Natural killer cell treated with Interleukin-12 subunit alpha and Interleukin-12 subunit beta and Interleukin-15 and Interleukin-18, amount 100 ng/mL, for 72 hours (primary cell): ENCODE measurements around the gene TSHZ2. TPM values are rescaled to one million over a fixed set of nuclear protein-coding genes. Genes with fewer than 3 reads are reported as not detected.

Experiments
- ATAC-seq, 2 donors: fragments of 150-1000 bp; cut with Tn5 transposase in 1 of 2; sonication (Bioruptor Pico), chemical (Tn5 transposase) in 1 of 2; 2 replicates each; pipeline ENCODE4 v1.10.0; 2021
- DNase-seq: peaks from one replicate; pipeline ENCODE4 v3.0.0; 2022; ENCODE audit warnings: low spot score
- H3K27ac Mint-ChIP-seq, 2 donors: 1 replicate in 1 of 2; 2 replicates in 1 of 2; pipeline ENCODE4 v1.8.0; 2022; ENCODE audit warnings: mixed read lengths in 2 of 2, mild to moderate bottlenecking in 1 of 2, moderate library complexity in 1 of 2
- H3K27me3 Mint-ChIP-seq, 2 donors: 1 replicate in 1 of 2; 2 replicates in 1 of 2; pipeline ENCODE4 v1.8.0; 2022; ENCODE audit warnings: mixed read lengths in 2 of 2
- H3K36me3 Mint-ChIP-seq: one replicate; pipeline ENCODE4 v1.8.0; 2022; ENCODE audit warnings: mixed read lengths
- H3K4me1 Mint-ChIP-seq, 2 donors: 1 replicate in 1 of 2; 2 replicates in 1 of 2; pipeline ENCODE4 v1.8.0; 2022; ENCODE audit warnings: low read depth in 2 of 2, mixed read lengths in 2 of 2, mild to moderate bottlenecking in 1 of 2
- H3K4me3 Mint-ChIP-seq: one replicate; pipeline ENCODE4 v1.8.0; 2022; ENCODE audit warnings: mixed read lengths
- H3K9me3 Mint-ChIP-seq: 2 replicates; pipeline ENCODE4 v1.8.0; 2022; ENCODE audit warnings: mixed read lengths
- total RNA-seq, 2 donors: library from RNA; stranded (reverse); gene quantifications; one replicate each; pipeline ENCODE4 v1.2.3, GENCODE V29; 2022

TSHZ2 gene
- total RNA-seq, 2 donors from 2014 or later, result 0.05 to 1.1 TPM

DNA sequence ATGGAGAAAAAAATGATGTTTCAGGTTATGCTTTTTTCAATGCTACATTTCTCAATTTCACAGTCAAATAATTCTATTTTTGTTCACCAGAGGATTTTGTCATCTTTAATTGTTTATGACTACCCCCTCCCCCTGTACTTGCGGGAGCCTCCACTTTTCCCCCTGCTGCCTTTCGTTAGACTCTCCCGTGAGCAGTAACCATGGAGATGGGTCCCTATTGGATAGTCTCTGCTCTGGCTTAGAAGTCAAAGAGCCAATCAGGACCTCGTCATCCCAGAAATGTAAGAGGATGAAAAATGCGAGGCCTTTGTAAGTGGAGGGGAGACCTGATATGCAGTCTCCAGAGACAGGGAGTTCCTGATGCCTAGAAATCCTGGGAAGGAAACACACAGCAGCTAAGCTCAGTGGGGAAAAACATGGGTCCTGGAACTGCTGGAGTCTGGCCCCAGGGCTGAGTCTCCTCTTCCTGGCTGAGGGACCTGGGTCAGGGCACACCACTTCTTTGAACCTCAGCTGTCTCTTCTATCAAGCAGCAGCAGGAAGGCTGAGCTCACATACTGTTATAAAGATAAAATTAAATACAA is 298.7 kb downstream of the TSHZ2 start:
- Mint-ChIP-seq H3K4me1 (no peaks in the 10 kb centered on the region), H3K4me3 (no peak overlapping the region), H3K27ac (no peak overlapping the region), H3K9me3 (no peaks in the 10 kb centered on the region), H3K27me3 (peaks cover 27 to 40% of the 10 kb centered on the region in 2 donors), H3K36me3 (no peaks in the 10 kb centered on the region)
- DNase-seq (no peak), ATAC-seq (no peak)

DNA sequence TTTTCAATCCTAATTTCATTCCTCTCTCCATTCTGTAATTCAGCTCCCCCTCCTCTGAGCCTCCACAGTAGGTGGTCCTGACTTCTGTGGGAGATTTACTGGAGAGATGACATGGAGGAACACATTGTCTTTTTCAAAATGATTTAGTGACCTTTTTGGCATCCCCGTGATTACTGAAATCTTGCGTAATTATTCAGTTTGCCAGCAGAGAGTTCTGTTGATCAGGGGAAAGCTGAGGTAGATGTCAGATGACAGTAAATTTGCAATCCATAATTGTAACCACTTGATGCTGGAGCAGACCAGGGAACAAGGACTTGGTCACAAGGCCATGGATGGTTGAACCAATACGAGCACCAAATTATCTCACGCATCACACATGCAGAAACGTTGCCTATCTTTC is 302.2 kb downstream of the TSHZ2 start:
- Mint-ChIP-seq H3K27me3 (peaks cover 22 to 42% of the 10 kb centered on the region in 2 donors), H3K36me3 (no peaks in the 10 kb centered on the region), H3K4me3 (no peak overlapping the region), H3K27ac (no peak overlapping the region), H3K9me3 (no peaks in the 10 kb centered on the region), H3K4me1 (no peaks in the 10 kb centered on the region)
- ATAC-seq, result no peak
- DNase-seq, result no peak

DNA sequence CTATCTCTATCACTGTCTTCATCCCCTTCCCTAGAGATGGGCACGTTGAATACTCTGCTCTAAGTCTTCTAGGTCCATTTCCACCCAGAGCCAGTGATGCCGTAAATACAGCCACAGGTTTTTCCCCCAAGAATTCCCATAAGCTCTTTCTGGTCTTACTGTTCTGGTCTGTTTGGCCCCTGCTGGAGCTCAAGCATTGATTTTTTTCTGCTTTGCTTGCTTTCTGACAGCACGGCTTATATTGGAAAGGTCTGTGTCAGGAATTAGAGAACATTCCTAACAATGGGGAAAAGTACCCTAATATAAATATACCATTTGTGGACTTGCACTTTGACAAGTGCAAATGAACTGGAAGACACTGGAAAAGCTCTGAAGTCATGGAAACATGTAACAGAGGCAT is 302.6 kb downstream of the TSHZ2 start:
- Mint-ChIP-seq H3K4me3 (no peak overlapping the region), H3K27ac (no peak overlapping the region), H3K4me1 (no peaks in the 10 kb centered on the region), H3K36me3 (no peaks in the 10 kb centered on the region), H3K9me3 (no peaks in the 10 kb centered on the region), H3K27me3 (peaks cover 21 to 42% of the 10 kb centered on the region in 2 donors)
- no peak for ATAC-seq
- DNase-seq, result no peak

DNA sequence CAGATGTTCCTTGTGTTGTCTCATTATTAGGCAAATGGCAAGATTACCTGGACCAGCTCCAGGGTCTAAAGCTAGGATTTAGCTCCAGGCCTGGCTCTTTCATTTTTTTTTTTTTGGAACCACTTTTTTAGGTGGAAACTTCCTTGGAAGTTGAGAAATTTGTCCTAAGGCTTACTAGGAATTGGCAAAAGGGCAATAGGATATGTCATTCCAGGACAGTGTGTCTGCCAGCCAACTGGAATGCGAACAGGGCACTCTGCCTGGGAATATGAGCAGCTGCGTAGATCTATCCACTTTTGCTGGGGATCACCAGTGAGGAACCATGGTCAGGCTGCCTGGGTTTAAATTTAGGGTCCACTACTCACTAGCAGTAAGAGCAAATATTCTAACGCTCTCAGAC is 304.0 kb downstream of the TSHZ2 start:
- ATAC-seq (no peak), DNase-seq (no peak)
- Mint-ChIP-seq H3K36me3 (no peaks in the 10 kb centered on the region), H3K4me3 (no peak overlapping the region), H3K27me3 (peaks cover 21 to 38% of the 10 kb centered on the region in 2 donors), H3K27ac (no peak overlapping the region), H3K9me3 (no peaks in the 10 kb centered on the region), H3K4me1 (no peaks in the 10 kb centered on the region)

DNA sequence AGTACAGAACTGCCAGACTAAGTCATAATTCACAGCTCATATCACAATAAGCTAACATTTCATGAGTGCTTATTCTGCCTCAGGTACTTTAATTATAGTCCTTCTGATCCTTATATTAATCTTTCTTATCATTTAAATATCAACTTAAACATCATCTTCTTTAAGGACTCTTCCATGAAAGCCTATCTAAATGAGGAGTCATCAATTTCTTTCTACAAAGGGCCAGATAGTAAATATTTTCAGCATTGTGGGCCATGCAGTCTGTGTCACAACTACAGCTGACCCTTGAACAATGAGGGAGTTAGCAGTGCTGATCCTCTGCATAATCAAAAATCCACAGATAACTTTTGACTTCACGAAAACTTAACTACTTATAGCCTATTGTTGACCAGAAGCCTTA is 306.4 kb downstream of the TSHZ2 start:
- no peak overlapping the region for H3K27ac Mint-ChIP-seq
- DNase-seq (no peak), ATAC-seq (no peak)
- peaks cover 11 to 29% of the 10 kb centered on the region in 2 donors for H3K27me3 Mint-ChIP-seq
- no peaks in the 10 kb centered on the region for H3K9me3 Mint-ChIP-seq
- no peak overlapping the region for H3K4me3 Mint-ChIP-seq
- H3K36me3 Mint-ChIP-seq, result no peaks in the 10 kb centered on the region
- no peaks in the 10 kb centered on the region for H3K4me1 Mint-ChIP-seq

DNA sequence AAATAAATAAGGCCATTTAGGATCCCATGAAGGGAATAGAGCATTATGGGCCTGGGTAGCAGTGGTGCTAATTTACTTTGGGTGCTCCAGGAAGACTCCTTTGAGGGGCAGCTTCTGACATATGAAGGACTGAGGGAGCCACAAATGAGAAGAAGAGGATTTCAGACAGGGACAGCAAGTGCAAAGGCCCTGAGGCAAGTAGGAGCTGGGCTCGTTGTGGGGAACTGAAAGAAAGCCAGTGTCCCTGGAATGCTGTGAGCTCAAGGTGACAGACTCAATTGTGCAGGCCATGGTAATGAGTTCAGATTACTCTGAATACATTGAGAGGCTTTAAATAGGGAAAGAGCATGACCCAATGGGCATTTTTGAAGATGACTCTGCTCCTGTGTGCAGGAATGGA is 307.6 kb downstream of the TSHZ2 start:
- DNase-seq (no peak), ATAC-seq (no peak)
- Mint-ChIP-seq H3K9me3 (no peaks in the 10 kb centered on the region), H3K4me3 (no peak overlapping the region), H3K36me3 (no peaks in the 10 kb centered on the region), H3K27ac (no peak overlapping the region), H3K27me3 (peaks cover 11 to 24% of the 10 kb centered on the region in 2 donors), H3K4me1 (no peaks in the 10 kb centered on the region)

DNA sequence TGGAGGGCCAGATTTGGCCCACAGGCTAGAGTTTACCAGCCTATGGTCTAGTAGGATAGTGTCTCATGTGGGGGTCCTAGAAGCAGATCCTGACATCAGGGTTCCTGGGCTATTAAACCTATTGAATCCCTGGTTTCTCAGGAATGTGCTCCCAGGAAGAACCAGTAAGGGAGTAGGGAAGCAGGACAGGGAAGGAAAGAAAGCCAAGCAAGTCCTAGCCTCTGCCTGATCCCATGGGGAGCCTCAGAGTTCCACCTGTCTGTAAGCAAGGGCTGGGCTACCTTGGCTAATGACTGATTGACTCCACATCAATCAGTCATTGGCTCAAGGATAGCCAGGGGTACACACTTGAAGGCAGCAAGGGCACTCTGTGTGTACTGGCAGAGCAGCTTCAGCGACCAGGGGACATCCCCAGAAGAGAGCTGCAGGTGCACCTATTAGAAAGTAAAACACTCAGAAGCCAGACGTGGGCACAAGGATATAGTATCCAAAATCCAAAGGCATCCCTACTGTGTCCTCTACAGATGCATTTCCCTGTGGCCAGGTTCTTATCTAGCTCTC is 309.5 kb downstream of the TSHZ2 start:
- Mint-ChIP-seq H3K27me3 (peaks cover 11 to 15% of the 10 kb centered on the region in 2 donors), H3K4me3 (no peak overlapping the region), H3K27ac (no peak overlapping the region), H3K36me3 (no peaks in the 10 kb centered on the region), H3K9me3 (no peaks in the 10 kb centered on the region), H3K4me1 (no peaks in the 10 kb centered on the region)
- no peak for DNase-seq
- ATAC-seq, result no peak

DNA sequence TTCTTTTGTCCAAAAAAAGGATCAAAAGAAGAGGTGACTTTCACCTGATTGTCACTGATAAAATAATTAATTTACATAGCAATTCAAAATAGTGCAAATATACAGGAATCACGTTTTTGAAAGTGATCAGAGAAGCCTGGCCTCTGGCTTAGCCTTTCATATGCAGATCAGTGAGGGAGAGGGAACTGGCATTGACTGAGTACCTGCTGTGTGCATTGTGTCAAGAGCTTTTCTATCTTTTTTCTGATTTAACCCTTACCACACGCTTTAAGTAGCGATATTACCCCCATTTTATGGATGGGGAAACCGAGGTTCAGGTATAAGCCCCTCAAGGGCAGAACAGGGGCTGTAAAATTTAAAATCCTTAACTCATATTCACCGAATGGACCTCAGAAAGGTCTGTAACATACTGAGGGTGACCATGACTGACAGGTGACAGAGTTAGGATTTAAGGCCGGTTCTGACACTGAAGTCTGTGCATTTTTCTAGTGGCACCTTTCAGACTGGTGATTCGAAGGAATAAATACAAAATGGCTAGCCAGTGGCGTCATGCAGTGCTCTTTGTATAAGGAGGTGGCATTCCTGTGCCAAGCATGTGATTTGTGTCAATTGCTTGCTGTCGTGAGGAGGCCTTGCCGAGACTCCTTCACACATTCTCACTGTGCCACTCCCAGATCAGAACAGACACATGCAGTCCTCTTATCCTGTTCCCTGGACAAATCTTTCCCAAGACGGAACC is 310.2 kb downstream of the TSHZ2 start:
- Mint-ChIP-seq H3K9me3 (no peaks in the 10 kb centered on the region), H3K4me3 (no peak overlapping the region), H3K4me1 (no peaks in the 10 kb centered on the region), H3K27me3 (peaks cover 14 to 18% of the 10 kb centered on the region in 2 donors), H3K36me3 (no peaks in the 10 kb centered on the region), H3K27ac (no peak overlapping the region)
- DNase-seq (no peak), ATAC-seq (no peak)

DNA sequence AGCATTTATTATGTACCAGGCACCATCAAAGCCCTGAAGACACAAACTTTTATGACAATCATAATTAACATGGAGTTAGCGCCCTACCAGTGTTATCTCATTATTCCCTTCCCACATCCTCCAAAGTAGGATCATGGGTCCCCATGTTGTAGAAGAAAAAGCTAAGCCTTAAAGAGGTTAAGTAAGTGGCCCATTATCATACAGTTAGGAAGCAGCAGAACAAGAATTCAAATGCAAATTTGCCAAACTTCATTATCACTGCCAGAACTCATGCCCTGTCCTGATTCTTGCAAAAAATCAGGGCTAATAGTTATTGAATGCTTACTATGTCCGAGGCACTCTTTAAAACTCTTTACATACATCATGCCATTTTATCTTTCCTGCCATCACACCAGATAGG is 310.9 kb downstream of the TSHZ2 start:
- H3K4me1 Mint-ChIP-seq, result no peaks in the 10 kb centered on the region
- no peaks in the 10 kb centered on the region for H3K9me3 Mint-ChIP-seq
- H3K27ac Mint-ChIP-seq, result no peak overlapping the region
- no peaks in the 10 kb centered on the region for H3K36me3 Mint-ChIP-seq
- no peak for ATAC-seq
- H3K4me3 Mint-ChIP-seq, result no peak overlapping the region
- peaks cover 13 to 18% of the 10 kb centered on the region in 2 donors for H3K27me3 Mint-ChIP-seq
- DNase-seq, result no peak

DNA sequence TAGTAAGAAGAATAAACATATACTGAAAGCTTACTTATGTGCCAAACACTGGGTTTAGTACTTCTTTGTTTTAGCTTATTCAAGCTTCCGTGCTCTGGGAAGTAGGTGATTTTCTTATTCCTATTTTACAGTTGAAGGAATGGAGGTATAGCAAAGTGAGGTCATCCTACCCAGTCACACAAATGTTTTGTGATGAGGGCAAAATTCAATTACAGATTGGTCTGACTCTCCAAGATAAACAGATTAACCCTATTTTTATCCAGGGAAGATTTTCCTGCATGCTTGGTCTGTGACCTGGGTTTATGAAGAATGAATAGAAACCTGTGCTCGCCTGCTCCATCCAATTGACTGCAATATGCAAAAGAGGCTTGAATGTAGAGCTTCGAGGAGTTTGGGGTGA is 311.4 kb downstream of the TSHZ2 start:
- Mint-ChIP-seq H3K4me1 (no peaks in the 10 kb centered on the region), H3K27me3 (peaks cover 13 to 17% of the 10 kb centered on the region in 2 donors), H3K4me3 (no peak overlapping the region), H3K9me3 (no peaks in the 10 kb centered on the region), H3K36me3 (no peaks in the 10 kb centered on the region), H3K27ac (no peak overlapping the region)
- no peak for DNase-seq
- ATAC-seq, result no peak

DNA sequence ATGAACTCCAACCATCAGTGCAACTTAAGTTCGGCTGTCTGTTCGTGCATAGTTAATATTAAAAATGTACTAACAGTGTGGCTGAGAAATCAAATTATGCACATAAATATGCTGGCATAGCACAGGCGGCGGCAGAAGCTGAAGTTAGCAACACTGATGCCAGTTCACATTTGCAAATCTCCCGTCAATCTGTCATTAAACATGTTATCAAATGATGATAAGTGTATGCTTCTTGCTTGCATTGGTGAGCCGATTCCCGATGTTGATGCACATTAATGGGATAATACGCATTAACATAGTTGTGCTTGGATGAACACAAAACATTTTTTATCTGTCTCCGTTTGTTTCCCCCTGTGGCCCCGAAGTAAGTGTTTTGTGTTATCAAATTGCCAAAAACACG is 312.1 kb downstream of the TSHZ2 start:
- ATAC-seq, result no peak
- H3K27ac Mint-ChIP-seq, result no peak overlapping the region
- H3K9me3 Mint-ChIP-seq, result no peaks in the 10 kb centered on the region
- no peaks in the 10 kb centered on the region for H3K36me3 Mint-ChIP-seq
- H3K4me1 Mint-ChIP-seq, result no peaks in the 10 kb centered on the region
- DNase-seq, result no peak
- peaks cover 13 to 23% of the 10 kb centered on the region in 2 donors for H3K27me3 Mint-ChIP-seq
- no peak overlapping the region for H3K4me3 Mint-ChIP-seq

DNA sequence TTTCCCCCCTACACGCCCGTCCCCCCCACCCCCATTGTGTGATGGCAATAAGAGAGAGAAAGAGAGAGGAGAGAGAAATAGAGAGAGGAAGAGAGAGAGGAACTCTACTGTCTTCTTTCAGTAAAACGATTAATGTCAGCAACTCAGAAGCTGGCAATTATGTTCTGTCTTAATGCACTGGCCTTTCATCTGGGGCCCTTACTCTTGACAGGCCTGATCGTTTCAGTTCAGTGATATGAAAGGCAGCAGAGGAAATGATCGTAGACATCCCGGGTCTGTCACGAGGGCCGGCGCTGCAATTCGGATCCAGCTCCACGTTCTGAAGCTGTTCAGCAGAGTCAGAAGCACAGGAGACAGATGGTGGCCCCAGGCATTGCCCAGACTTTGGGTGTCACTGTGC is 312.5 kb downstream of the TSHZ2 start:
- no peaks in the 10 kb centered on the region for H3K36me3 Mint-ChIP-seq
- no peaks in the 10 kb centered on the region for H3K4me1 Mint-ChIP-seq
- DNase-seq, result no peak
- ATAC-seq, result no peak
- H3K27me3 Mint-ChIP-seq, result peaks cover 13 to 28% of the 10 kb centered on the region in 2 donors
- no peak overlapping the region for H3K4me3 Mint-ChIP-seq
- no peaks in the 10 kb centered on the region for H3K9me3 Mint-ChIP-seq
- no peak overlapping the region for H3K27ac Mint-ChIP-seq

DNA sequence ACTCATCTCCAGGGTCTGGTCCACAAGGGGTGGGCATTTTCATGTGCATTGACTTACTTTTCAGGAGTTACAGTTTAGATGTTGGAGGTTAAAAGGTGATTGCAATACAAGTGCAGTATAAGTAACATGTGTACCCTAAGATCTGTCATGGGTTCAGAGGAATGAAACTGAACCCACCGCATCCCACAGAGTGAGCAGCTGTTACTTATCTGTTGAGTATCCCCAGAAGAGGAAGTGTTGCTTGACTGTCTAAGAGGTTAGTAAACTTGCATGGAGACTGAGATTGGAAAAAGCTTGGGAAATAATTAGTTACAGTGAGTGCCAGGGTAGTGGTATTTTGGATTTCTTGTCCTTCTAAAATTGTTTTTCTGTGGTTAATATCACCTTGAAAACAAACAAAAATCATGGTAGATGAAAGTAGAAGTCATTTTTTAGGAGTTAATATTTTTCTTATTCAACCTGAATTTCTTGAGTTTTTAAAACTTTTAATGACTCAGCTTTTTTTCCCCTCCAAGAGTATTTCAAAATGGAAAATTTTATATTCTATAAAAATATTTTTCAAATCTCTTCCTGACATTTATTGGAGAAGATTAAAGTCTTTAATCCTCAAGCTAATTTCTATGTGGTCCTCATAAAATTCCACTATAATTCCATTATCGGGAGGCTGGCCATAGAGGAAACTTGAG is 315.3 kb downstream of the TSHZ2 start:
- DNase-seq (no peak), ATAC-seq (no peak)
- Mint-ChIP-seq H3K9me3 (no peaks in the 10 kb centered on the region), H3K4me3 (no peak overlapping the region), H3K36me3 (no peaks in the 10 kb centered on the region), H3K27ac (no peak overlapping the region), H3K27me3 (peaks cover 13 to 52% of the 10 kb centered on the region in 2 donors), H3K4me1 (no peaks in the 10 kb centered on the region)

DNA sequence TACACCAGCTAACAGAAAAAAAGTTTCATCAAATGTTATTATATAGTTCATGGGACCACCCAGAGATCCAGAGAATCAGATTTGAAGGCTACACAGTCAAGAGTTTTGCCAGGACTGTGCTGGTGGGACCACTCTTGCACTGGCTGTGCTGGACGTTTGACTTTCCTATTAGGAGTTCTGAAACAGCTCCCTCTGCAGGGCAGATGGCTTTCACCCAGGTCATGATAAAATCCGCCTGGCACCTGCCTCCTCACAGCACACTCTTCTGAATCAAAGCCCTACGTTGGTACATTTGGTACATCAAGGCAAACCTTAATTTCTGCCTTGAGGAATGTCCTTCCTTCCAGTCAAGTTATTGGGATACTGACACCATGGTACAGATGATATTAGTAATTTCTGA is 319.4 kb downstream of the TSHZ2 start:
- no peaks in the 10 kb centered on the region for H3K36me3 Mint-ChIP-seq
- peaks cover 26 to 66% of the 10 kb centered on the region in 2 donors for H3K27me3 Mint-ChIP-seq
- DNase-seq, result no peak
- no peak for ATAC-seq
- H3K4me1 Mint-ChIP-seq, result no peaks in the 10 kb centered on the region
- no peaks in the 10 kb centered on the region for H3K9me3 Mint-ChIP-seq
- no peak overlapping the region for H3K27ac Mint-ChIP-seq
- H3K4me3 Mint-ChIP-seq, result no peak overlapping the region
